SIG-M5 treated with dmso at 0.1 percent for 504 hours (cell line): ENCODE measurements around the gene FCAMR.

Source experiments
- DNase-seq: peaks from one replicate; lab custom pipeline; 2025; ENCODE audit not compliant: unreplicated experiment; lab: John Stamatoyannopoulos, UW

Gene FCAMR

GRCh38 chr1:206970446-206970845, at the start of gene FCAMR:
Gene FCAMR (minus strand): TSS chr1:206970460. CDS start chr1:206970125, 335 bp downstream.
- DNase-seq = peak; percentile 21

GRCh38 chr1:207019661-207020060, 49.4 kb upstream of the FCAMR start:
- no peak for DNase-seq

GRCh38 chr1:207019161-207019560, 48.9 kb upstream of the FCAMR start:
- no peak for DNase-seq

GRCh38 chr1:207018707-207019106, 48.4 kb upstream of the FCAMR start:
- DNase-seq = no peak

- no peak for DNase-seq
Measured at GRCh38 chr1:207017615-207018559, 47.6 kb upstream of the FCAMR start.

- no peak for DNase-seq
Measured at GRCh38 chr1:207015791-207016190, 45.5 kb upstream of the FCAMR start.

GRCh38 chr1:207014728-207015127, 44.5 kb upstream of the FCAMR start:
- no peak for DNase-seq

GRCh38 chr1:207013321-207014085, 43.2 kb upstream of the FCAMR start:
- DNase-seq = no peak

- no peak for DNase-seq
Measured at GRCh38 chr1:207010726-207011125, 40.5 kb upstream of the FCAMR start.

- no peak for DNase-seq
Measured at GRCh38 chr1:207009945-207010344, 39.7 kb upstream of the FCAMR start.

GRCh38 chr1:207009182-207009850, 39.1 kb upstream of the FCAMR start:
- no peak for DNase-seq

- no peak for DNase-seq
Measured at GRCh38 chr1:207007352-207008033, 37.2 kb upstream of the FCAMR start.

GRCh38 chr1:207006914-207007313, 36.7 kb upstream of the FCAMR start:
- no peak for DNase-seq

- no peak for DNase-seq
Measured at GRCh38 chr1:207006083-207006482, 35.8 kb upstream of the FCAMR start.

GRCh38 chr1:207004931-207005830, 34.9 kb upstream of the FCAMR start:
- peak; percentile 80 for DNase-seq

- DNase-seq = no peak
Measured at GRCh38 chr1:207003210-207003609, 33.0 kb upstream of the FCAMR start.

- DNase-seq = no peak
Measured at GRCh38 chr1:207002724-207003146, 32.5 kb upstream of the FCAMR start.

GRCh38 chr1:207001492-207002245, 31.4 kb upstream of the FCAMR start:
- no peak for DNase-seq

GRCh38 chr1:207000651-207001291, 30.5 kb upstream of the FCAMR start:
- no peak for DNase-seq
